Endothelial cell of hepatic sinusoid (primary cell): ENCODE data around the gene COL18A1.
"Not testable (repeated sequence)": the region's sequence is repeated elsewhere in the genome, so short reads cannot be mapped to it uniquely, and the experiment has no call there.

Source experiments
- in situ Hi-C: cut with HindIII; loops from 2 replicates; pipeline ENCODE4 v1.10.0; 2017; ENCODE audit warnings: low sequenced_read_pairs

The COL18A1 gene

GRCh38 chr21:45488931-45489721 is 84.2 kb downstream of the COL18A1 start:
- in situ Hi-C loops = no loop called here

- in situ Hi-C loops = no loop called here
These were observed 84.7 kb downstream of the COL18A1 start for GRCh38 chr21:45489722-45489982.

GRCh38 chr21:45490049-45490731 is 85.2 kb downstream of the COL18A1 start:
- in situ Hi-C loops = no loop called here

- in situ Hi-C loops = no loop called here
These were observed 86.1 kb downstream of the COL18A1 start for GRCh38 chr21:45491056-45491455.

- in situ Hi-C loops = no loop called here
These were observed 86.7 kb downstream of the COL18A1 start for GRCh38 chr21:45491623-45492022.

GRCh38 chr21:45492765-45493164 is 87.8 kb downstream of the COL18A1 start:
- in situ Hi-C loops = no loop called here

GRCh38 chr21:45493401-45494001 is 88.5 kb downstream of the COL18A1 start:
- in situ Hi-C loops = no loop called here

- in situ Hi-C loops = no loop called here
These were observed 89.3 kb downstream of the COL18A1 start for GRCh38 chr21:45494135-45494850.

GRCh38 chr21:45494851-45495680 is 90.1 kb downstream of the COL18A1 start:
- in situ Hi-C loops = no loop called here

- in situ Hi-C loops = no loop called here
These were observed 91.4 kb downstream of the COL18A1 start for GRCh38 chr21:45496151-45496967.

GRCh38 chr21:45496968-45497845 is 92.2 kb downstream of the COL18A1 start:
- in situ Hi-C loops = no loop called here

- in situ Hi-C loops = no loop called here
These were observed 93.1 kb downstream of the COL18A1 start for GRCh38 chr21:45497846-45498645.

GRCh38 chr21:45498646-45499000 is 93.7 kb downstream of the COL18A1 start:
- in situ Hi-C loops = no loop called here

- in situ Hi-C loops = no loop called here
These were observed 94.3 kb downstream of the COL18A1 start for GRCh38 chr21:45499201-45499750.

GRCh38 chr21:45499970-45500577 is 95.1 kb downstream of the COL18A1 start:
- in situ Hi-C loops = no loop called here

GRCh38 chr21:45501081-45502005 is 96.4 kb downstream of the COL18A1 start:
- in situ Hi-C loops = not testable (repeated sequence)

GRCh38 chr21:45502006-45502345 is 97.0 kb downstream of the COL18A1 start:
- in situ Hi-C loops = no loop called here
